HepG2 (cell line): ENCODE data around the gene CAMK2D. TPM values are rescaled to one million over a fixed set of nuclear protein-coding genes. Genes with fewer than 3 reads are reported as not detected.

Experiments
- ATAC-seq: fragments of 200-7000 bp; cut with Tn5 transposase; 3 replicates; pipeline ENCODE4 v1.9.1; 2020; ENCODE audit warnings: mild to moderate bottlenecking, moderate library complexity
- BruUV-seq: library from RNA; stranded (reverse); fragments of 400-500 nt; replicated peaks from 2 replicates; lab custom pipeline; 2021; lab: Mats Ljungman, UMichigan
- CTCF ChIA-PET: fragments of 300-600 bp; formaldehyde crosslinking; extraction: SDS; loops from one replicate; lab custom pipeline; 2021; ENCODE audit warnings: low total read pairs, inconsistent platforms, low intra/inter-chr PET ratio; lab: Yijun Ruan, JAX
- POLR2A ChIA-PET: fragments of 350-600 bp; sonication (Branson Sonifier 250); formaldehyde crosslinking; loops from one replicate; lab custom pipeline; 2020; ENCODE audit warnings: antibody characterized with exemption, inconsistent platforms; lab: Yijun Ruan, JAX
- DNase-seq: peaks from one replicate; pipeline ENCODE4 v3.0.0-alpha.2; 2015; ENCODE audit warnings: low spot score
- FAIRE-seq: peaks from 3 replicates; lab custom pipeline; 2011; peaks lifted over from hg19 to GRCh38; lab: Jason Lieb, UNC
- H2AFZ ChIP-seq: one replicate; pipeline ENCODE4 v1.6.1; 2011; ENCODE audit warnings: low read length, inconsistent platforms
- H3K27ac ChIP-seq: fragments of 300-600 bp; 3 replicates; pipeline ENCODE4 v1.8.0; 2011; ENCODE audit warnings: mixed run types, mild to moderate bottlenecking, mixed read lengths, low read length, inconsistent platforms; ENCODE audit not compliant: insufficient read depth; ENCODE audit errors: extremely low read length
- H3K27me3 ChIP-seq, 2 experiments: fragments of 200-600 bp in 1 of 2; 2 replicates in 1 of 2; 3 replicates in 1 of 2; pipeline versions ENCODE4 v1.6.0 to v1.8.0; 2011; ENCODE audit warnings: low read length in 2 of 2, mild to moderate bottlenecking in 2 of 2, moderate library complexity in 2 of 2, inconsistent platforms in 1 of 2; ENCODE audit not compliant: insufficient read depth in 2 of 2, control insufficient read depth in 1 of 2
- H3K36me3 ChIP-seq, 2 experiments: fragments of 200-600 bp in 1 of 2; replicated peaks in 1 of 2; 2 replicates in 1 of 2; 3 replicates in 1 of 2; pipeline versions ENCODE4 v1.5.1 to v1.8.0; 2011; ENCODE audit warnings: low read length in 2 of 2, inconsistent platforms in 1 of 2; ENCODE audit not compliant: insufficient read depth in 2 of 2, control insufficient read depth in 1 of 2
- H3K4me1 ChIP-seq: 2 replicates; pipeline ENCODE4 v1.5.1; 2012; ENCODE audit warnings: low read length, inconsistent platforms; ENCODE audit not compliant: insufficient read depth
- H3K4me2 ChIP-seq: 2 replicates; pipeline ENCODE4 v1.6.0; 2011; ENCODE audit warnings: low read depth, low read length, inconsistent platforms
- H3K4me3 ChIP-seq, 3 experiments: fragments of 200-600 bp in 1 of 3; sonication (generic), shearing (Covaris generic) in 1 of 3; replicated peaks in 1 of 3; 2 replicates each; pipeline ENCODE4 v1.5.1; 2011 to 2016; ENCODE audit warnings: low read length in 3 of 3, inconsistent platforms in 2 of 3, low read depth in 2 of 3, mild to moderate bottlenecking in 2 of 3, control low read depth in 1 of 3, mixed read lengths in 1 of 3; ENCODE audit not compliant: insufficient read depth in 1 of 3
- H3K79me2 ChIP-seq: one replicate; pipeline ENCODE4 v1.6.1; 2011; ENCODE audit warnings: low read length, inconsistent platforms; ENCODE audit not compliant: insufficient read depth
- H3K9ac ChIP-seq: 2 replicates; pipeline ENCODE4 v1.6.0; 2011; ENCODE audit warnings: mild to moderate bottlenecking, low read depth, low read length, inconsistent platforms; ENCODE audit not compliant: insufficient read depth
- H3K9me3 ChIP-seq: 2 replicates; pipeline ENCODE4 v1.5.1; 2012; ENCODE audit warnings: mild to moderate bottlenecking, low read length
- H4K20me1 ChIP-seq: 2 replicates; pipeline ENCODE4 v1.6.0; 2011; ENCODE audit warnings: inconsistent platforms, mild to moderate bottlenecking, low read length, moderate library complexity; ENCODE audit not compliant: insufficient read depth
- DZIP1 ChIP-seq: sonication (generic); formaldehyde crosslinking; IDR thresholded peaks from 2 replicates; pipeline ENCODE4 v1.5.0; 2020; ENCODE audit warnings: mild to moderate bottlenecking, missing genetic modification reagents
- E2F2 ChIP-seq: sonication (generic); formaldehyde crosslinking; IDR thresholded peaks from 2 replicates; pipeline ENCODE4 v1.4.0; 2020; ENCODE audit warnings: missing genetic modification reagents, borderline replicate concordance
- ETS1 ChIP-seq: sonication (generic); formaldehyde crosslinking; IDR thresholded peaks from 2 replicates; pipeline ENCODE4 v1.4.0; 2020; ENCODE audit warnings: missing genetic modification reagents
- FOXK1 ChIP-seq: sonication (generic); formaldehyde crosslinking; IDR thresholded peaks from 2 replicates; pipeline ENCODE4 v1.4.0; 2020; ENCODE audit warnings: low read depth, missing genetic modification reagents, borderline replicate concordance
- HNRNPUL1 ChIP-seq: fragments of 200-400 bp; formaldehyde crosslinking; IDR thresholded peaks from 2 replicates; pipeline ENCODE4 v1.6.1; 2017; ENCODE audit warnings: low read depth, mild to moderate bottlenecking, low read length, moderate library complexity
- KDM5B ChIP-seq: sonication (generic); formaldehyde crosslinking; IDR thresholded peaks from 2 replicates; pipeline ENCODE4 v1.4.0; 2020; ENCODE audit warnings: missing genetic modification reagents, mild to moderate bottlenecking, borderline replicate concordance
- KMT2B ChIP-seq: IDR thresholded peaks from 2 replicates; pipeline ENCODE4 v1.6.1; 2016; ENCODE audit warnings: missing genetic modification reagents, missing compliant biosample characterization
- MXD3 ChIP-seq: IDR thresholded peaks from 2 replicates; pipeline ENCODE4 v1.6.1; 2016; ENCODE audit warnings: mild to moderate bottlenecking, missing biosample characterization, missing genetic modification reagents
- NFKBIZ ChIP-seq: IDR thresholded peaks from 2 replicates; pipeline ENCODE4 v1.6.1; 2018; ENCODE audit warnings: missing genetic modification reagents, missing compliant biosample characterization
- ZNF121 ChIP-seq: sonication (generic); formaldehyde crosslinking; IDR thresholded peaks from 2 replicates; pipeline ENCODE4 v1.5.0; 2020; ENCODE audit warnings: mild to moderate bottlenecking, missing genetic modification reagents
- ZNF703 ChIP-seq: sonication (generic); formaldehyde crosslinking; IDR thresholded peaks from 2 replicates; pipeline ENCODE4 v1.5.1; 2020; ENCODE audit warnings: missing genetic modification reagents, mild to moderate bottlenecking, moderate library complexity, borderline replicate concordance
- WGBS: methylation state at CpG from one replicate; pipeline ENCODE4 v1.1.6; 2017; ENCODE audit warnings: low lambda C conversion rate; 5-methylcytosine and 5-hydroxymethylcytosine counted together
- in situ Hi-C: cut with HindIII; loops from 2 replicates; pipeline ENCODE4 v1.10.0; 2017; ENCODE audit warnings: low pct_unique_long_range_greater_than_20kb; ENCODE audit not compliant: extremely low pct_ligation_motif_present
- intact Hi-C: fragments of 100-400 bp; cut with micrococcal nuclease; formaldehyde crosslinking; loops from one replicate; pipeline ENCODE4 v1.10.0; 2022; ENCODE audit not compliant: unreplicated experiment
- polyA plus RNA-seq, 8 experiments: library from polyadenylated mRNA; depleted of rRNA in 3 of 8; stranded (reverse) in 7 of 8; unstranded in 1 of 8; fragments of >200 nt; fragmentation: Illumina TruSeq in 4 of 8; extraction: Trizol in 4 of 8; gene quantifications; 2 replicates each; pipeline versions ENCODE4 v1.2.1 to v1.2.3, GENCODE V29; 2011 to 2016; ENCODE audit warnings: low read depth in 4 of 8, missing spikeins in 1 of 8, mixed read lengths in 1 of 8; ENCODE audit not compliant: insufficient read depth in 1 of 8
- total RNA-seq, 5 experiments: library from RNA; depleted of rRNA; stranded (reverse); fragments of >200 nt; fragmentation: Illumina TruSeq; extraction: Trizol; gene quantifications; 2 replicates each; pipeline ENCODE4 v1.2.3, GENCODE V29; 2016; ENCODE audit warnings: low read depth in 1 of 5

The CAMK2D gene
- total and polyA plus RNA-seq, 2 of the 13 experiments (the other 11 are each of a cell fraction or from before 2014, with no cell fraction given) = 18.0 to 65.4 TPM

- Histone ChIP-seq H3K4me3 (no peak overlapping the region), H3K79me2 (no peaks in the 10 kb centered on the region), H3K27ac (no peak overlapping the region), H3K4me1 (no peaks in the 10 kb centered on the region), H4K20me1 (no peaks in the 10 kb centered on the region), H3K4me2 (no peak overlapping the region), H2AFZ (no peak overlapping the region), H3K9me3 (no peaks in the 10 kb centered on the region), H3K36me3 (peaks cover 0 to 5% of the 10 kb centered on the region in 2 experiments; a peak in 2 of 5 replicates), H3K9ac (no peak overlapping the region), H3K27me3 (no peaks in the 10 kb centered on the region)
- in situ Hi-C loops (no loop called here), intact Hi-C loops (no loop called here)
- WGBS = 94% methylated on average over 4 of the region's 4 CpGs
- POLR2A ChIA-PET = no interaction called here
- DNase-seq = no peak
- no peak for FAIRE-seq
- CTCF ChIA-PET = no interaction called here
- no peak for TF ChIP-seq FOXK1 (CRISPR knock-in tag)
- no peak for TF ChIP-seq MXD3 (CRISPR knock-in tag)
- no peak for TF ChIP-seq E2F2
- no peak for TF ChIP-seq ETS1
- no peak for TF ChIP-seq KDM5B
- TF ChIP-seq ZNF703 (CRISPR knock-in tag) = no peak
- TF ChIP-seq NFKBIZ (CRISPR knock-in tag) = no peak
- no peak for TF ChIP-seq KMT2B (CRISPR knock-in tag)
- TF ChIP-seq ZNF121 (CRISPR knock-in tag) = no peak
- no peak for TF ChIP-seq HNRNPUL1
- no peak for TF ChIP-seq DZIP1 (CRISPR knock-in tag)
- BruUV-seq = no TSS peak
- no peak for ATAC-seq
Measured at GRCh38 chr4:113584407-113585150, 177.0 kb downstream of the CAMK2D start.
